KMS-11 (cell line): ENCODE results near the gene NPB.

ENCODE experiments used
- H2AFZ ChIP-seq: fragments of 200-600 bp; sonication (generic); 2 replicates; pipeline ENCODE4 v1.6.1; 2016; ENCODE audit warnings: antibody characterized with exemption, mixed run types, low read depth
- H3K27ac ChIP-seq: fragments of 200-600 bp; sonication (generic); 2 replicates; pipeline ENCODE4 v1.6.1; 2016; ENCODE audit warnings: mild to moderate bottlenecking, mixed run types
- H3K27me3 ChIP-seq: fragments of 200-600 bp; sonication (generic); 2 replicates; pipeline ENCODE4 v1.6.1; 2017; ENCODE audit warnings: mild to moderate bottlenecking, low read depth, mixed run types, moderate library complexity; ENCODE audit not compliant: insufficient read depth
- H3K36me3 ChIP-seq: fragments of 200-600 bp; sonication (generic); 2 replicates; pipeline ENCODE4 v1.6.1; 2017; ENCODE audit warnings: mild to moderate bottlenecking, mixed run types; ENCODE audit not compliant: insufficient read depth
- H3K4me1 ChIP-seq: fragments of 200-600 bp; sonication (generic); 2 replicates; pipeline ENCODE4 v1.6.1; 2016; ENCODE audit warnings: mild to moderate bottlenecking, low read depth, mixed run types; ENCODE audit not compliant: poor library complexity, severe bottlenecking
- H3K4me2 ChIP-seq: fragments of 200-600 bp; sonication (generic); 2 replicates; pipeline ENCODE4 v1.7.0; 2016; ENCODE audit warnings: mild to moderate bottlenecking, mixed run types
- H3K4me3 ChIP-seq: fragments of 200-600 bp; sonication (generic); IDR thresholded peaks from 2 replicates; pipeline ENCODE4 v1.6.1; 2017; ENCODE audit warnings: low read depth, low read length, mixed read lengths; ENCODE audit not compliant: insufficient read depth
- H3K79me2 ChIP-seq: fragments of 200-600 bp; sonication (generic); 2 replicates; pipeline ENCODE4 v1.6.1; 2016; ENCODE audit warnings: low read depth, mixed run types; ENCODE audit not compliant: insufficient read depth
- H3K9ac ChIP-seq: fragments of 200-600 bp; sonication (generic); 2 replicates; pipeline ENCODE4 v1.6.1; 2016; ENCODE audit warnings: mild to moderate bottlenecking, mixed run types
- H4K20me1 ChIP-seq: fragments of 200-600 bp; sonication (generic); 2 replicates; pipeline ENCODE4 v1.6.1; 2016; ENCODE audit warnings: mild to moderate bottlenecking, mixed run types; ENCODE audit not compliant: insufficient read depth
- TF ChIP-seq, protein P1 (sequence below): fragments of 200-600 bp; sonication (generic); conservative IDR thresholded peaks from 2 replicates; pipeline ENCODE4 v1.6.1; 2017; ENCODE audit warnings: low read depth, mild to moderate bottlenecking, antibody characterized with exemption, low read length, moderate library complexity, mixed read lengths

The NPB gene

DNA sequence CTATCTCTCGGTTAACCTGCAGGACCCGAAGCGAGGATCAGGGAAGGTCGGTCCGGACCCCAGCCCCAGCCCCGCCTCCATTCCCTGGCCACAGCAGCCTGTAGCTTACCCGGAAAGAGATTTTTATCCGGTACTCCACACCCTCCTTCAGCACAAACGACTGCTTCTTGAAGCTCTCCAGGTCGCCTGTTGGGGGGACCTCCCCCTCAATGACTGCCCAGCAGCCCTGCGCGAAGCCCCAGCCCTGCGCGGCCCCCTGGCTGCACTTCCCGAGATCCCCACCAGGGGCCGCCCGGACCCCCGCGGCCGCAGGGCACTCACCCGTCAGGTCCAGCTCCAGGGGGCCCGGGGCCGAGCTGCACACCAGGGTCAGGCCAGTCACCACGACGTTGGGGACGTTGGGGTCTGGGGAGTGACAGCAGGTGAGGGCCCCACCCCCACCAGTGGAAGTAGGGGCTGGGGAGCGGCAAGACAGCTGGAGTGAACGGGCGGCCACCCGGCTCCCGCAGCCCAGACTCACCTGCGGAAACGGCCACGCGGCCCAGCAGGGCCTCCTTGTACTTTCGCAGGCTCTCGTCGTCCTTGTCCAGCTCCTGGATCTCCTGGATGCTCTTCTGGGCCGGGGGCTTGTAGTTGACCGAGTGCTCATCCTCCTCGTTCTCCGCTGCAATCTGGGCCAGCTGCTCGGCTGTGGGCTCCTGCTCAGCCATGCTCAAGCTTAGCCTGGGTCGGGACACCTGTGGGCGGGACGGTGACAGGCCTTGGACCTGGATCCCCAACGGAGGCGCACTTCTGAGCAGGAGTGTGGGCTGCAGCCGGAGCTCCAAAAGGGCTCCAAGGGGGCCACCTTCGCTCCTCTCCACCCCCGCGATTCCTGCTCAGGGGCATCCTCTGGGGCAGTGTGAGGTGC is 32.6 kb upstream of the NPB start:
- Histone ChIP-seq H3K4me1 (peaks cover 51% of the 10 kb centered on the region), H4K20me1 (no peaks in the 10 kb centered on the region), H3K27ac (peak overlapping the region; percentile 88), H3K4me2 (peak overlapping the region; percentile 88), H3K36me3 (no peaks in the 10 kb centered on the region), H3K27me3 (no peaks in the 10 kb centered on the region), H3K79me2 (peaks cover 33% of the 10 kb centered on the region), H3K4me3 (peak overlapping the region; percentile 26), H3K9ac (peak overlapping the region; percentile 91; the same call in 1 of the 2 replicates), H2AFZ (no peak overlapping the region)
- TF ChIP-seq, protein P1, sequence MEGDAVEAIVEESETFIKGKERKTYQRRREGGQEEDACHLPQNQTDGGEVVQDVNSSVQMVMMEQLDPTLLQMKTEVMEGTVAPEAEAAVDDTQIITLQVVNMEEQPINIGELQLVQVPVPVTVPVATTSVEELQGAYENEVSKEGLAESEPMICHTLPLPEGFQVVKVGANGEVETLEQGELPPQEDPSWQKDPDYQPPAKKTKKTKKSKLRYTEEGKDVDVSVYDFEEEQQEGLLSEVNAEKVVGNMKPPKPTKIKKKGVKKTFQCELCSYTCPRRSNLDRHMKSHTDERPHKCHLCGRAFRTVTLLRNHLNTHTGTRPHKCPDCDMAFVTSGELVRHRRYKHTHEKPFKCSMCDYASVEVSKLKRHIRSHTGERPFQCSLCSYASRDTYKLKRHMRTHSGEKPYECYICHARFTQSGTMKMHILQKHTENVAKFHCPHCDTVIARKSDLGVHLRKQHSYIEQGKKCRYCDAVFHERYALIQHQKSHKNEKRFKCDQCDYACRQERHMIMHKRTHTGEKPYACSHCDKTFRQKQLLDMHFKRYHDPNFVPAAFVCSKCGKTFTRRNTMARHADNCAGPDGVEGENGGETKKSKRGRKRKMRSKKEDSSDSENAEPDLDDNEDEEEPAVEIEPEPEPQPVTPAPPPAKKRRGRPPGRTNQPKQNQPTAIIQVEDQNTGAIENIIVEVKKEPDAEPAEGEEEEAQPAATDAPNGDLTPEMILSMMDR = peak; percentile 46

DNA sequence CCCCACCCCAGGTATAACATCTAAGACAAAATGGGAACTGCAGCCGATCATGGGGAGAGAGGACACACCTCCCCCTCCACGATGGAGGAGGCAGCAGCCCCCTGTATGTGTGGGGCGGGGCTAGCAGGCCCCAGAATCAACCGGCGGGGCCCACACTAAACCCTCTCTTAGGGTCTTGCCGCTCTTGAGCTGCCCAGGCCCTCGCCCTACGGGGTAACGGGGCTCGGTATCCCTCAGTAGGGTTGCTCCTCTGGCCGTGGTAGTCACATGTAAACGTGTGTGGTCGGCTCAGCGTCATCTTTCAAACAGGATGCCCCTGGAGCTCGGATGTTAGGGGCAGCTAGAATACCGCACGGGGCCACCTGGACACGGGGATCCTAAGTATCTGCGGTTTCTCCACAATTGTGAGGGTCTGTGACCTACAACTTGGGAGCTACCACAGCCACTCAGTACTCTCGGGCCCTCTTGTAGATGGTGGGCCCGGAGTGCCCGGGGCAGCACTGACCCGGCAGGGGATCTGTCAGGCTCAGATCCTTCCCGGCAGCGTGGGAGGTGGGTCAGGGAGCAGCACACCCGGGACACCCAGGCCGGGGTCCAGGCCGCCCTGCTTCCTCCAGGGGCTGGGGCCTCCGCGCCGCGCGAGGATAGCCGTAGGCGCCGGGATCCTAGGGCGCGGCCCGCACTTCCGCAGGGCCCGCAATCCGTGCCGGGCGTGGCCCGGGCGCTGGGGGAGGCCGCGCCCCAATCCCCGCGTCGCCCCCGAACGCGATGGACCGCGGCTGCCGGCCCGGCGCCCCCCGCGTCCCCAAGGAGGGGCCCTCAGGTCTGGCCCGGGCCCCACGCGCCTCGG is 31.7 kb upstream of the NPB start:
- TF ChIP-seq, protein P1 = no peak
- Histone ChIP-seq H3K4me1 (peaks cover 48% of the 10 kb centered on the region), H4K20me1 (no peaks in the 10 kb centered on the region), H3K36me3 (no peaks in the 10 kb centered on the region), H3K27ac (peak overlapping the region; percentile 88), H3K79me2 (peaks cover 31% of the 10 kb centered on the region), H3K4me3 (peak overlapping the region; percentile 26), H3K9ac (peak overlapping the region; percentile 91), H3K4me2 (peak overlapping the region; percentile 88), H2AFZ (no peak overlapping the region), H3K27me3 (no peaks in the 10 kb centered on the region)

DNA sequence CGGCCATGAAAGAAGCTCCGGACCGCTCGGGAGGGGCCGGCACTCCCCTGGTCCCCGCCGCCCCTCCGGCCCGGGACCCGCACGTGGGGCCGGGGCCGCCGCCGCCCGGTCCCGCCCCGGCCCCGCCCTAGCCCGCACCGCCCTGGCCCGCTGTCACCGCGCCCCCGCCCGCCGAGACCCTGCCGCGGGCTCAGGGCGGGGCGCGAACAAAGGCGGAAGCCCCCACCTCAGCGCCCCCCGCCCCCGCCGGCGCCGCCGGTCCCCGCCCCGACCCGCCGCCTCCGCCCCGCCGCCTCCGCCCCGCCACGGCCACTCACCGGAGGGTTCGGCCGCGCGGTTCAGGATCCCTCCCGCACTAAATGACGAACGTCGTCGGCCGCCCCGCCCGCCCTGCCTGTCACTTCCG is 31.1 kb upstream of the NPB start, which contains the start of gene ARHGDIA:
Gene ARHGDIA, minus strand, starts transcription at position 357 of the 406 bp plus-strand sequence. CDS start 1,407 bp downstream, outside the sequence.
- Histone ChIP-seq H3K4me2 (peak within 1 kb of the TSS; percentile 100), H4K20me1 (no peaks in the 10 kb centered on the region), H2AFZ (peak within 1 kb of the TSS; percentile 87), H3K9ac (peak within 1 kb of the TSS; percentile 100), H3K27ac (peak within 1 kb of the TSS; percentile 100), H3K36me3 (no peaks in the 10 kb centered on the region), H3K79me2 (peaks cover 31% of the 10 kb centered on the region), H3K4me1 (peaks cover 41% of the 10 kb centered on the region), H3K4me3 (peak within 1 kb of the TSS; percentile 26), H3K27me3 (no peaks in the 10 kb centered on the region)
- TF ChIP-seq, protein P1 = no peak

DNA sequence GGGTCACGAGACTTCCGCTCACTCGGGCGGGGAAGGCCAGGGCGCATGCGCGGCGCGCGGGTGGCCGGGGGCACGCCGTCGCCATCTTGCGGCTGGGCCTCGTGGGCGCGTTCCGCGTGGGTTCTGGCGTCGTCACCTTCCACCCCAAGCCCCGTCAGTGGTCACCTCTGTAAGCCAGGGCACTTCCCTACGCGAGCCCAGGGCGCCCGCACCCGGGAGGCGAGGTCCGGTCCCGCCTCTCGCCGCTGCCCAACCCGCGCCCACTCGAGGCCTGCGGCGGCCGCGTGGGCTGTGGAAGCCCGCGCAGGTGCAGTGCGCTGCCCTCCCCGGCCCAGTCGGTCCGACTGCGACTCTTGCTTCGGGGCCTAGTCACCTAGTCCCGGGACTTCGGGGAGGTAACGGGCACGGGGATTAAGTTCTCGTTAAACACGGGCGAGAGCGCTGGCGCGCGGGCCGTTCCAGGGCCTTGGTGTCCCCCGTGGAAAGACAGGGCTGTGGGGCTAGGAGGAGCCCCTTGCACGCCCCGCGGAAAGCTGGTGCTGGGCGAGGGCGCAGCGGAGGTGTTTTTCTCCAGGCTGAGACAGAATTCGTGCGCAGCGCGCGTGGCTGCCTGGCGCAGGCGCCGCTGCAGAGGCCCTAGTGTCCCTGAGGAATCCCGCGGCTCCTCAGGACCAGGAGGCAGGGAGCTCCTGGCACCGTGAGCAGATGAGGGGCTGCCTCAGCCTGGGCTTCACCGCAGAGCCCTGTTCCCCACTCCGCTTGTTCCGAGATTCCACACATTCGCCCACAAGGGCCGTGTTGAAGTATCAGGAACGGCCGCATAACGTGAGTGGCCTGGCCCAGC is 30.4 kb upstream of the NPB start:
- no peak overlapping the region for H3K4me3 ChIP-seq
- H3K36me3 ChIP-seq = no peaks in the 10 kb centered on the region
- peak overlapping the region; percentile 100 for H3K9ac ChIP-seq
- H4K20me1 ChIP-seq = no peaks in the 10 kb centered on the region
- H3K27ac ChIP-seq = peak overlapping the region; percentile 100
- H2AFZ ChIP-seq = peak overlapping the region; percentile 87
- peaks cover 36% of the 10 kb centered on the region for H3K4me1 ChIP-seq
- H3K79me2 ChIP-seq = peaks cover 31% of the 10 kb centered on the region
- H3K27me3 ChIP-seq = no peaks in the 10 kb centered on the region
- H3K4me2 ChIP-seq = peak overlapping the region; percentile 100
- TF ChIP-seq, protein P1 = peak; percentile 50
